SK-N-SH (cell line): ENCODE results near the gene HLA-DQA1.

Experiments
- CTCF ChIP-seq: fragments of 200-600 bp; sonication (generic); IDR thresholded peaks from 2 replicates; pipeline ENCODE4 v1.6.1; 2017; ENCODE audit warnings: antibody characterized with exemption, mild to moderate bottlenecking, moderate library complexity
- MXI1 ChIP-seq: IDR thresholded peaks from 2 replicates; pipeline ENCODE4 v1.6.1; 2012; ENCODE audit warnings: mild to moderate bottlenecking, low read depth, low read length, improper control_type of control experiment

GRCh38 chr6:32610682-32611296 is 26.4 kb upstream of the HLA-DQA1 start:
- TF ChIP-seq CTCF (no peak), MXI1 (no peak)
